H1 (cell line): ENCODE measurements around the gene FOXN3. TPM values are rescaled to one million over a fixed set of nuclear protein-coding genes. Genes with fewer than 3 reads are reported as not detected.

Source experiments
- CTCF ChIA-PET: fragments of 300-600 bp; sonication (Branson Sonifier 250); formaldehyde crosslinking; loops from one replicate; lab custom pipeline; 2021; ENCODE audit not compliant: partially characterized antibody; lab: Charles Lee
- POLR2A ChIA-PET: fragments of 300-600 bp; sonication (Branson Sonifier 250); formaldehyde crosslinking; loops from one replicate; lab custom pipeline; 2021; ENCODE audit warnings: inconsistent platforms; ENCODE audit not compliant: partially characterized antibody; lab: Charles Lee
- DNase-seq, 2 experiments: peaks; one replicate each; pipeline versions ENCODE4 v3.0.0 to v3.0.0-alpha.2; 2010 to 2022; ENCODE audit warnings: low spot score in 2 of 2, low read depth in 1 of 2, mixed read lengths in 1 of 2
- FAIRE-seq: peaks from 2 replicates; lab custom pipeline; 2011; peaks lifted over from hg19 to GRCh38; lab: Jason Lieb, UNC
- H2AFZ ChIP-seq: 2 replicates; pipeline ENCODE4 v1.8.1; 2012; ENCODE audit warnings: low read length, inconsistent platforms
- H2AK5ac ChIP-seq: 2 replicates; pipeline ENCODE4 v1.6.1; 2013; ENCODE audit warnings: low read depth, low read length
- H2BK120ac ChIP-seq: replicated peaks from 2 replicates; pipeline ENCODE3; 2013; ENCODE audit warnings: low read depth, low read length, inconsistent platforms
- H2BK12ac ChIP-seq: 2 replicates; pipeline ENCODE4 v1.6.1; 2013; ENCODE audit warnings: low read depth, low read length
- H2BK15ac ChIP-seq: 2 replicates; pipeline ENCODE4 v1.6.1; 2013; ENCODE audit warnings: low read length
- H2BK20ac ChIP-seq: 2 replicates; pipeline ENCODE4 v1.6.1; 2013; ENCODE audit warnings: low read length
- H2BK5ac ChIP-seq: 2 replicates; pipeline ENCODE4 v1.6.1; 2013; ENCODE audit warnings: low read depth, low read length
- H3K14ac ChIP-seq: 2 replicates; pipeline ENCODE4 v1.6.1; 2013; ENCODE audit warnings: inconsistent platforms; ENCODE audit not compliant: insufficient read length
- H3K18ac ChIP-seq: 2 replicates; pipeline ENCODE4 v1.6.1; 2013; ENCODE audit warnings: low read length; ENCODE audit errors: extremely low read depth
- H3K23ac ChIP-seq: 2 replicates; pipeline ENCODE4 v1.6.1; 2013; ENCODE audit warnings: inconsistent platforms; ENCODE audit not compliant: insufficient read length
- H3K23me2 ChIP-seq: 2 replicates; pipeline ENCODE4 v1.6.1; 2013; ENCODE audit warnings: low read depth, low read length
- H3K27ac ChIP-seq: 2 replicates; pipeline ENCODE4 v1.6.1; 2011; ENCODE audit warnings: low read depth, low read length, inconsistent platforms
- H3K27me3 ChIP-seq, 4 experiments: replicated peaks in 1 of 4; 1 replicate in 1 of 4; 2 replicates in 3 of 4; pipeline versions ENCODE4 v1.6.1 to v1.8.1; 2011 to 2013; ENCODE audit warnings: low read length in 3 of 4, mild to moderate bottlenecking in 3 of 4, inconsistent platforms in 2 of 4, mixed read lengths in 2 of 4, moderate library complexity in 1 of 4; ENCODE audit not compliant: control insufficient read depth in 3 of 4, insufficient read depth in 3 of 4; ENCODE audit errors: extremely low read depth in 1 of 4
- H3K36me3 ChIP-seq, 4 experiments: 2 replicates each; pipeline versions ENCODE4 v1.6.1 to v1.8.1; 2011 to 2013; ENCODE audit warnings: mild to moderate bottlenecking in 4 of 4, low read length in 3 of 4, moderate library complexity in 2 of 4, control low read depth in 1 of 4, inconsistent platforms in 1 of 4; ENCODE audit not compliant: insufficient read depth in 4 of 4, control insufficient read depth in 2 of 4
- H3K4ac ChIP-seq: replicated peaks from 2 replicates; pipeline ENCODE3; 2013; ENCODE audit warnings: low read length, low read depth, mixed read lengths, inconsistent platforms; ENCODE audit not compliant: insufficient read length
- H3K4me1 ChIP-seq, 4 experiments: replicated peaks in 1 of 4; 1 replicate in 1 of 4; 2 replicates in 3 of 4; pipeline versions ENCODE4 v1.6.1 to v1.8.1; 2011 to 2013; ENCODE audit warnings: low read length in 3 of 4, inconsistent platforms in 2 of 4, mixed read lengths in 1 of 4; ENCODE audit not compliant: insufficient read depth in 4 of 4, control insufficient read depth in 3 of 4
- H3K4me2 ChIP-seq, 2 experiments: 2 replicates each; pipeline versions ENCODE4 v1.6.1 to v1.8.1; 2011 to 2013; ENCODE audit warnings: low read depth in 2 of 2, low read length in 2 of 2, control low read depth in 1 of 2, inconsistent platforms in 1 of 2, mild to moderate bottlenecking in 1 of 2; ENCODE audit not compliant: insufficient read depth in 1 of 2
- H3K4me3 ChIP-seq, 4 experiments: fragments of 200-600, 300-600 bp in 1 of 4; sonication (generic), shearing (Covaris generic), sonication (Bioruptor Twin) in 1 of 4; 2 replicates each; pipeline versions ENCODE4 v1.5.1 to v1.8.1; 2011 to 2016; ENCODE audit warnings: low read length in 4 of 4, low read depth in 3 of 4, control low read depth in 2 of 4, inconsistent platforms in 2 of 4, mild to moderate bottlenecking in 2 of 4, mixed read lengths in 1 of 4, moderate library complexity in 1 of 4; ENCODE audit not compliant: insufficient read depth in 2 of 4; ENCODE audit errors: extremely low read depth in 1 of 4
- H3K56ac ChIP-seq: replicated peaks from 2 replicates; pipeline ENCODE3; 2013; ENCODE audit warnings: low read depth, mild to moderate bottlenecking, mixed read lengths, low read length, inconsistent platforms; ENCODE audit not compliant: insufficient read length
- H3K79me1 ChIP-seq: 2 replicates; pipeline ENCODE4 v1.6.1; 2013; ENCODE audit warnings: low read depth, low read length, control low read depth
- H3K79me2 ChIP-seq, 2 experiments: 2 replicates each; pipeline versions ENCODE4 v1.6.1 to v1.8.1; 2012 to 2013; ENCODE audit warnings: low read length in 2 of 2, mild to moderate bottlenecking in 2 of 2, inconsistent platforms in 1 of 2; ENCODE audit not compliant: insufficient read depth in 2 of 2, control insufficient read depth in 1 of 2
- H3K9ac ChIP-seq, 4 experiments: replicated peaks in 1 of 4; 1 replicate in 1 of 4; 2 replicates in 3 of 4; pipeline versions ENCODE4 v1.6.1 to v1.8.1; 2011 to 2013; ENCODE audit warnings: low read depth in 3 of 4, low read length in 3 of 4, control low read depth in 2 of 4, mild to moderate bottlenecking in 2 of 4, moderate library complexity in 2 of 4, inconsistent platforms in 1 of 4; ENCODE audit errors: extremely low read depth in 1 of 4
- H3K9me3 ChIP-seq, 2 experiments: 2 replicates each; pipeline versions ENCODE4 v1.6.1 to v1.8.1; 2012 to 2013; ENCODE audit warnings: mild to moderate bottlenecking in 2 of 2, moderate library complexity in 2 of 2, control low read depth in 1 of 2, inconsistent platforms in 1 of 2, low read depth in 1 of 2, low read length in 1 of 2, mixed read lengths in 1 of 2; ENCODE audit not compliant: insufficient read depth in 2 of 2
- H4K20me1 ChIP-seq, 2 experiments: replicated peaks in 1 of 2; 2 replicates each; pipeline versions ENCODE3 to v1.8.1; 2011 to 2013; ENCODE audit warnings: inconsistent platforms in 2 of 2, low read length in 2 of 2, mild to moderate bottlenecking in 1 of 2; ENCODE audit not compliant: insufficient read depth in 2 of 2, control insufficient read depth in 1 of 2
- H4K5ac ChIP-seq: 2 replicates; pipeline ENCODE4 v1.6.1; 2013; ENCODE audit warnings: low read length, low read depth, mixed read lengths, inconsistent platforms; ENCODE audit not compliant: insufficient read length
- H4K8ac ChIP-seq: 2 replicates; pipeline ENCODE4 v1.8.0; 2013; ENCODE audit warnings: mild to moderate bottlenecking, moderate library complexity, low read length, inconsistent platforms; ENCODE audit not compliant: insufficient read depth; ENCODE audit errors: extremely low read depth
- H4K91ac ChIP-seq: replicated peaks from 2 replicates; pipeline ENCODE3; 2013; ENCODE audit warnings: low read length, mixed read lengths, inconsistent platforms; ENCODE audit not compliant: insufficient read length
- FOSL1 ChIP-seq: IDR thresholded peaks from 2 replicates; pipeline ENCODE4 v1.6.1; 2011; ENCODE audit warnings: mild to moderate bottlenecking, low read depth, low read length, moderate library complexity; ENCODE audit not compliant: insufficient read depth
- JUND ChIP-seq: IDR thresholded peaks from 2 replicates; pipeline ENCODE4 v1.6.1; 2011; ENCODE audit warnings: mild to moderate bottlenecking, improper control_type of control experiment, low read length
- NRF1 ChIP-seq: IDR thresholded peaks from 2 replicates; pipeline ENCODE4 v1.6.1; 2011; ENCODE audit warnings: mild to moderate bottlenecking, low read depth, low read length, improper control_type of control experiment
- TAF7 ChIP-seq: optimal IDR thresholded peaks from 2 replicates; pipeline ENCODE3; 2011; ENCODE audit warnings: low read depth, mild to moderate bottlenecking, inconsistent platforms, low read length, moderate library complexity, borderline replicate concordance
- ZNF274 ChIP-seq: IDR thresholded peaks from 2 replicates; pipeline ENCODE4 v1.7.0; 2012; ENCODE audit warnings: low read length, borderline replicate concordance; ENCODE audit errors: extremely low read depth
- WGBS, 2 experiments: shearing (Covaris generic) in 1 of 2; methylation state at CpG; one replicate each; pipeline versions ENCODE4 v1.1.6 to v1.1.7; 2013 to 2015; ENCODE audit warnings: low lambda C conversion rate in 2 of 2, mixed read lengths in 2 of 2, inconsistent platforms in 1 of 2, low coverage in 1 of 2, missing lambda C conversion rate in 1 of 2; ENCODE audit not compliant: insufficient replicate concordance in 2 of 2, insufficient coverage in 1 of 2, insufficient read length in 1 of 2; ENCODE audit errors: extremely low coverage in 1 of 2, missing lambda C conversion rate in 1 of 2; 5-methylcytosine and 5-hydroxymethylcytosine counted together
- polyA plus RNA-seq, 7 experiments: library from polyadenylated mRNA; depleted of rRNA in 3 of 7; stranded (reverse) in 5 of 7; unstranded in 2 of 7; fragments of >200 nt in 5 of 7; fragments of 200-250 nt in 2 of 7; gene quantifications; 1 replicate in 5 of 7; 2 replicates in 1 of 7; 4 replicates in 1 of 7; pipeline versions ENCODE4 v1.2.1 to v1.2.3, GENCODE V29; 2011 to 2013; ENCODE audit warnings: missing spikeins in 2 of 7, mixed read lengths in 2 of 7
- total RNA-seq: library from RNA; stranded (reverse); fragmentation: NEBNext Ultra II Directional; extraction: Animal tissue kit (Norgen Biotek cat#: 25700); gene quantifications from 2 replicates; pipeline ENCODE4 v1.2.1, GENCODE V29; 2021
- TF ChIP-seq, protein P1 (sequence below): IDR thresholded peaks from 2 replicates; pipeline ENCODE4 v1.6.1; 2012; ENCODE audit warnings: inconsistent platforms

The FOXN3 gene
- total and polyA plus RNA-seq, 2 of the 8 experiments (the other 6 are each of a cell fraction or from before 2014, with no cell fraction given), result 52.6 to 178 TPM

DNA sequence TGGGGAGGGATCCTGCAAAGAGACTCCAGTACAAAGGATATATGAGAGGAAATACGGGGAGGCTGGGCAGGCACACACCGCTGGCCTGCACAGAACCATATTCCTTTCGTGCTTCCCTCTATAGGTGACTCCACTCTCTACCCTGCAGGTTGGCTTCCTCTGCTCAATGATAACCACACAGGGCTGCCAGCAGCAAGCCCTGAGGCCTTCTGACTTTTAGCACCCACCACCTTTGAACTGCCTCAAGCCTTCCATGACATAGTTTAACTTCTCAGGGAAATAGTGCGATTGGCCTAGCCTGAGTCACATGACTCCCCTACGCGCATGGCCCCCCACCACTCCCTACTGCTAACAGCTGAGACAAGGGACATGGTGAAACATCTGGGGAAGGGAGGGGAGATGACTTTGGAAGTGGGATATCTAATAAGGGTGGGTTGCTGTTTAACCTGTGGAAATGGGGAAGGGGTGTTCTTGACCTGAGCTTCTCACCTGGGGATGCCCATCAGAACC lies 3.0 kb upstream of the FOXN3 start:
- H2BK15ac ChIP-seq, result no peak overlapping the region
- H3K18ac ChIP-seq, result no peak overlapping the region
- WGBS, 2 experiments, result 89% methylated on average over 6 of the region's 6 CpGs; no CpG with 5 or more reads in 1 of the 2 experiments
- 0 out of 2 replicates have a peak, but pooled peaks cover 3% of the 10 kb centered on the region for H3K79me1 ChIP-seq
- H3K27ac ChIP-seq, result no peak overlapping the region
- no peaks in the 10 kb centered on the region for H3K27me3 ChIP-seq
- H3K79me2 ChIP-seq, result peaks cover 9 to 66% of the 10 kb centered on the region in 2 experiments
- H4K91ac ChIP-seq, result no peak overlapping the region
- H2BK12ac ChIP-seq, result no peak overlapping the region
- H3K23me2 ChIP-seq, result peaks cover 5% of the 10 kb centered on the region; the same call in 1 of the 2 replicates
- peaks cover 0 to 2% of the 10 kb centered on the region in 2 experiments for H4K20me1 ChIP-seq
- no peak overlapping the region for H2BK5ac ChIP-seq
- H3K4me2 ChIP-seq, result no peak overlapping the region
- no peak overlapping the region for H2BK120ac ChIP-seq
- FAIRE-seq (no peak), DNase-seq (no peak)
- H2AK5ac ChIP-seq, result 0 out of 2 replicates have a peak overlapping the region, but pooled peaks have one; percentile 25
- H3K9me3 ChIP-seq, result no peaks in the 10 kb centered on the region
- H3K4me1 ChIP-seq, result peaks cover 4 to 17% (median 10%) of the 10 kb centered on the region in 4 experiments
- ChIA-PET POLR2A (interaction anchor here (0.7 to 2.1 kb wide), 2 partner anchors 10 to 15 kb away, joined by 3 to 4 read pairs; no protein-coding TSS in a partner anchor), CTCF (interaction anchor here (1.1 to 1.4 kb wide), 2 partner anchors 15 to 116 kb away, joined by 3 to 4 read pairs; no protein-coding TSS in a partner anchor)
- no peak overlapping the region for H3K14ac ChIP-seq
- H2AFZ ChIP-seq, result no peak overlapping the region
- H3K56ac ChIP-seq, result no peak overlapping the region
- no peak overlapping the region for H2BK20ac ChIP-seq
- H3K9ac ChIP-seq, result no peak overlapping the region
- no peak overlapping the region for H3K4ac ChIP-seq
- H3K36me3 ChIP-seq, result 0 out of 8 replicates have a peak, but pooled peaks cover 0 to 2% (median 0%) of the 10 kb centered on the region in 4 experiments
- H4K8ac ChIP-seq, result no peak overlapping the region; the same call in 1 of the 2 replicates
- no peak overlapping the region for H4K5ac ChIP-seq
- H3K23ac ChIP-seq, result no peak overlapping the region
- no peak overlapping the region for H3K4me3 ChIP-seq
- TF ChIP-seq FOSL1 (no peak), NRF1 (no peak), JUND (no peak), TAF7 (no peak), ZNF274 (no peak)
- TF ChIP-seq, protein P1, sequence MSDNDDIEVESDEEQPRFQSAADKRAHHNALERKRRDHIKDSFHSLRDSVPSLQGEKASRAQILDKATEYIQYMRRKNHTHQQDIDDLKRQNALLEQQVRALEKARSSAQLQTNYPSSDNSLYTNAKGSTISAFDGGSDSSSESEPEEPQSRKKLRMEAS, result no peak
